GM18505 (cell line): Measurements from ENCODE around the gene ABR.

Source experiments
- ATAC-seq: cut with Tn5 transposase; IDR thresholded peaks from one replicate; pipeline ENCODE4 v1.9.1; 2021; ENCODE audit not compliant: unreplicated experiment
- POLR2A ChIP-seq: IDR thresholded peaks from 4 replicates; pipeline ENCODE4 v1.6.1; 2011; ENCODE audit warnings: borderline replicate concordance; ENCODE audit not compliant: insufficient read depth, insufficient read length; ENCODE audit errors: extremely low read depth

The ABR gene

GRCh38 chr17:970364-970763, 209.4 kb downstream of the ABR start:
- no peak for TF ChIP-seq POLR2A
- no peak for ATAC-seq

DNA sequence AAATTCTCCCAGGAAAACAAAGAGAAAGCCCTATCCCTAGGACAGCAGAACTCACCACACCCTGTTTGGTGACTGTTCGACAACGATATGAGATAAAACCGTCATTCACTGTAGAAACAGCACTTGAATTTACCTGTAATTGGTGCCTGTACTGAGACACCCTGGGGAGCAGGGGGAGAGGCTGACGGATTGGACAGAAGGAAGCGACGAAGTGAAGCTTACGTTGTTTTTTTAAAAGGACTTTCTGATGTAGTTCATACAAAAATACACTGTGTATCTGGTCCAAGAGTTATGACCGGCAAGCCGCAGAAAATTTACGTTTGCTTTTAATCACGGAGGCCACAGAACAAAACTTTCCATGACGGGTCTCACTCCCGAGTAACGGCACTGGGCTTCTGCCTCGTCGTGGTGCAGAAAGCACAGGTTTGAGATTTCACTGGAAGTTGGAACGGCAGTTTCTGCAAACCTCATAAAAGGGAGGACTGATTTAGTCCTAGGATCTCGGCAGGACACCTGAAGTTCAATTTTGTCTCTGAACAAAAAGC, 209.9 kb downstream of the ABR start:
- no peak for ATAC-seq
- TF ChIP-seq POLR2A, result no peak

- no peak for ATAC-seq
- no peak for TF ChIP-seq POLR2A
Measured at GRCh38 chr17:968812-969730, 210.7 kb downstream of the ABR start.

GRCh38 chr17:967122-967521, 212.7 kb downstream of the ABR start:
- ATAC-seq, result no peak
- no peak for TF ChIP-seq POLR2A

GRCh38 chr17:965311-965989, 214.3 kb downstream of the ABR start:
- no peak for ATAC-seq
- no peak for TF ChIP-seq POLR2A

DNA sequence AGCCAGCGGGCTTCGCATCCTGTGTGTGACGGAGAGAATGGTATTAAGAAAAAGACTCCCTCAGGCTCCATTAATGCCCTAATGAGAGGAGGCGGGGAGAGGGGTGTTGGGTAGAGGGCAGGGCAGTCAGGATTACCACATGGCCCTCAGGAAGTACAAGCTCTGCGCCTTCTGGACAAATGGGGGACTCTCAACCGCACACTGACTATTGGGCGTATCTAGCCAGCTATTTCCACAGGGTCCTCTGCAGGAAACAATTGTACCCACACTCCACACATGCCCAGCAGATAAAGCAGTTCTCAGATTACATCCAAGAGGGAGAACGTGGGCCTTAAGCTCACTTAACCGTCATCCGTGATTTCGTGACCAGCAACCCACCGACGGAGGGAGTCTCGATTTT, 214.9 kb downstream of the ABR start:
- no peak for TF ChIP-seq POLR2A
- ATAC-seq, result no peak

GRCh38 chr17:962670-963069, 217.1 kb downstream of the ABR start:
- ATAC-seq, result no peak
- TF ChIP-seq POLR2A, result no peak

GRCh38 chr17:962166-962565, 217.6 kb downstream of the ABR start:
- no peak for ATAC-seq
- no peak for TF ChIP-seq POLR2A

DNA sequence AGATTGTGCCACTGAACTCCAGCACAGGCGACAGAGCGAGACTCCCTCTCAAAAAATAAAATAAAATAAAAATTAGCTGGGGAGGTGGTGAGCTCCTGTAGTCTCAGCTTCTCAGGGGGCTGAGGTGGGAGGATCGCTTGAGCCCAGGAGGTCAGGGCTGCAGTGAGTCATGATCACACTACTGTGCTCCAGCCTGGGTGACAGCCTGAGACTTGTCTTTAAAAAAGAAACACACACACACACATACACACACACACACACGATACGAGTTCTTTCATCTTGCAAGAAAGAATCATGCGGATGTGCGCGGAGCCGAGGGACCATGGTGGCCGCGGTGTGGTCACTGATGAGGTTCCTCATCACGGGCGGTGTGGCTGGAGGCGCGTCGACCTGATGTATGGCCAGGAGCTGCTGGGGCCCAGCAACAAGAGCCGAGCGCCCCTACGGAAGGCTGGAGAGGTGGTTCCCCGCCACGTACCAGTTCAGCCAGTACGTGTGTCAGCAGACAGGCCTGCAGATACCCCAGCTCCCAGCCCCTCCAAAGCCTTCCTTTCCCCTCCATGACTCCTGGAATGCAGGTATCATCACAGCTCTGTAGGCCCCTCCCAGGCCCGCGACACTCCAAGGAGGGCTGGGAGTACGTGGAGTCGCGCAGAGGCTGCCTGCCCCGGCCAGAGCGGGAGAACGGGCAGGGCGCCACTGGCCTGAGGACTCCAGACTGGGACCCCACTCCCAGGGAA, 220.9 kb downstream of the ABR start:
- no peak for ATAC-seq
- no peak for TF ChIP-seq POLR2A

DNA sequence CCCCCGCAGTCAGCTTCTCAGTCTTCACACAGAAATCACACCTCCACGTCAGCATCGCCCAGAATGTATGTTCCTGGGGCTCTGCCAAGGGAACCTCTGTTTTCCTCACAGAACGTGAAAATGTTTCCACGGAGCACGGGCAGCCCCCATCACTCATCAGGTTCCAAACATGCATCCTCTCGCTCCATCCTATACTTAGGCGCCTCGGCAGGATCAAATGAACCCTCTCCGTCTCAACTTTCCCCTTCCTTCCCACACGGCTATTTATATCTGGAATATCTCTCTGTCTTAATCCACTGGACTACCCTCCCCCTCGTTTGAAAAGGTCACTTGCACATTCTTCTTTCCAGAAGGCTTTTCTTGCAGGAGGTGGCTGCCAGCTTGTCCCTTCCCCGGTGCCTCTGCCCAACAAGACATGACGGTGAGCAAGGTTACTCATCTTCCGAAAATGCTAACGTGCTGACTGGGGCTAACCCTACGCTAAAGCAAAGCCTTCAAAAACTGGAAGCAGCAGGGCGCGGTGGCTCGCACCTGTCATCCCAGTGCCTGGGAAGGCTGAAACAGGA, 221.8 kb downstream of the ABR start:
- no peak for TF ChIP-seq POLR2A
- no peak for ATAC-seq

- ATAC-seq, result no peak
- TF ChIP-seq POLR2A, result no peak
Measured at GRCh38 chr17:956905-957304, 222.9 kb downstream of the ABR start.

DNA sequence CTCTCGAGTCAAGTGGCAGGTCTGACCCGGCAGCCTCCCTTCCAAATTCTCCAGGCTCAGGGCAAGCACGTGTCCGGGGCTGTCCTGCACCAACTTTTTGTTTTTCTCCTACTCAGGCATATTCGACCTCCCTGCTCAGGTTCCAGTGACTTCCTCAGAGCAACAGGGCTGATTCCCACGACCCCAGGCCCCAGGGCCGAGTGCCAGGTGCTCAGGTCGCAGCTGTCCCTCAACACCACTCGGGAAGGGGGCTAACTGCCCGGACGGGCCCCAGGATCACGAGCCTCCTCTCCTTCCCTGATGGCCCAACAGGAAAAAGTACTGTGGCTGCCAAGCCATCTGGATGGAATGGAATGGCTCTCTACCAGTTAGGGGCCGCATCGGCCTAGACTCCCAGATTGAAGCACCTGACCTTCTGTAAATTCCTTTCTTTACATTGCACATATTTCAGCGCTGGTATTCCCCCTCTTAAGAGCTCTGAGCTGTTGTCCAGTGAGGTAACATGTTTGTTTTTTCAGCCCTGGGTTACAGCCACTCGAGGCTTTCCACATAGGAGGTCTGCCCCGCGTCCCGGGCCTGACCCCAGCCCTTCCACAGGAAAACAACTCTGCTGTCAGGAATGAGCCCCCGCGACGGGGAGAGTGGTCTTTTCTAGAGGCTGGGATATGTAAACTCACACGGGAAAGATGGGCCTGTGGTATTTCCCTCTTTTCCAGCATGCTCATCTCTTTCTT, 225.2 kb downstream of the ABR start:
- ATAC-seq, result no peak
- no peak for TF ChIP-seq POLR2A
